Spleen (tissue), 11 donors: ENCODE results near the gene FLACC1. TPM values are rescaled to one million over a fixed set of nuclear protein-coding genes. Genes with fewer than 3 reads are reported as not detected.

Source experiments
- DNase-seq: peaks from one replicate; pipeline ENCODE4 v3.0.0-alpha.2; 2020
- H3K27ac ChIP-seq, 8 donors: fragments of 200-600 bp; sonication (generic) in 7 of 8; 1 replicate in 4 of 8; 2 replicates in 4 of 8; pipeline versions ENCODE4 v1.5.0 to v1.8.0; 2016 to 2021; ENCODE audit warnings: inconsistent platforms in 4 of 8, mild to moderate bottlenecking in 4 of 8, moderate library complexity in 1 of 8
- H3K27me3 ChIP-seq, 7 donors: fragments of 200-600 bp; sonication (generic) in 6 of 7; replicated peaks in 1 of 7; 1 replicate in 4 of 7; 2 replicates in 3 of 7; pipeline versions ENCODE4 v1.5.0 to v1.8.0; 2016 to 2021; ENCODE audit warnings: inconsistent platforms in 3 of 7, mild to moderate bottlenecking in 1 of 7
- H3K36me3 ChIP-seq, 6 donors: fragments of 200-600 bp; sonication (generic) in 5 of 6; 1 replicate in 4 of 6; 2 replicates in 2 of 6; pipeline versions ENCODE4 v1.5.0 to v1.8.0; 2016 to 2021; ENCODE audit warnings: inconsistent platforms in 2 of 6
- H3K4me1 ChIP-seq, 6 donors: fragments of 200-600 bp; sonication (generic) in 5 of 6; 1 replicate in 3 of 6; 2 replicates in 3 of 6; pipeline versions ENCODE4 v1.5.0 to v1.8.0; 2016 to 2021; ENCODE audit warnings: inconsistent platforms in 3 of 6
- H3K4me3 ChIP-seq, 8 donors: fragments of 200-600 bp; sonication (generic) in 7 of 8; 1 replicate in 4 of 8; 2 replicates in 4 of 8; pipeline versions ENCODE4 v1.5.0 to v1.8.0; 2016 to 2021; ENCODE audit warnings: inconsistent platforms in 4 of 8, mild to moderate bottlenecking in 4 of 8, moderate library complexity in 2 of 8
- H3K9me3 ChIP-seq, 8 donors: fragments of 200-600 bp; sonication (generic) in 7 of 8; 1 replicate in 4 of 8; 2 replicates in 4 of 8; pipeline versions ENCODE4 v1.5.0 to v1.8.0; 2016 to 2021; ENCODE audit warnings: inconsistent platforms in 4 of 8
- POLR2A ChIP-seq, 3 donors: fragments of 450-650 bp; IDR thresholded peaks; one replicate each; pipeline ENCODE4 v1.5.1; 2017; ENCODE audit warnings: antibody characterized with exemption in 3 of 3, mild to moderate bottlenecking in 1 of 3
- POLR2AphosphoS5 ChIP-seq, 3 donors: sonication (generic); formaldehyde crosslinking; IDR thresholded peaks; one replicate each; pipeline ENCODE4 v1.5.1; 2017; ENCODE audit warnings: antibody characterized with exemption in 3 of 3
- WGBS, 5 donors: extraction: QIAGEN DNeasy Blood & Tissue Kit in 3 of 5; methylation state at CpG; one replicate each; pipeline versions ENCODE4 v1.1.5 to v1.1.7; 2013 to 2018; 5-methylcytosine and 5-hydroxymethylcytosine counted together
- intact Hi-C: fragments of 100-400 bp; cut with DNase I; formaldehyde crosslinking; loops from one replicate; pipeline ENCODE4 v1.15.0; 2023; ENCODE audit warnings: low total_unique reads
- polyA plus RNA-seq, 3 donors: library from polyadenylated mRNA; stranded (reverse); fragments of 200-250 nt; gene quantifications; one replicate each; pipeline ENCODE4 v1.2.1, GENCODE V29; 2013
- total RNA-seq, 7 donors: library from RNA; depleted of rRNA in 3 of 7; stranded (reverse); fragments of >200 nt in 3 of 7; fragmentation: NEBNext Ultra II Directional in 4 of 7; extraction: Animal tissue kit (Norgen Biotek cat#: 25700) in 4 of 7; gene quantifications; one replicate each; pipeline versions ENCODE4 v1.1.0 to v1.2.1, GENCODE V29; 2016 to 2021
- TF ChIP-seq, protein P1 (sequence below), 11 experiments: fragments of 200-600 bp in 7 of 11; fragments of 450-650 bp in 4 of 11; sonication (generic) in 4 of 11; IDR thresholded peaks in 8 of 11; conservative IDR thresholded peaks in 3 of 11; 1 replicate in 7 of 11; 2 replicates in 4 of 11; pipeline versions ENCODE4 v1.4.0 to v1.8.0; 2016 to 2021; ENCODE audit warnings: antibody characterized with exemption in 11 of 11, inconsistent platforms in 4 of 11, mild to moderate bottlenecking in 1 of 11
- donor health status: healthy with polysubstance abuse.
- donor health status: DM: no; HTN: no; CAD: no; lungs with moderate emphysema.
- donor health status: DM: no; HTN: no; CAD: no.
- donor health status: Bipolar disorder and iron deficiency.
- donor health status: healthy.
- donor health status: DM: no; HTN: no; CAD: no.
- donor health status: DM: yes; HTN: yes; CAD: no.

Gene FLACC1
- total and polyA plus RNA-seq, 10 donors: 0.30 to 5.7 (median 3.1) TPM

DNA sequence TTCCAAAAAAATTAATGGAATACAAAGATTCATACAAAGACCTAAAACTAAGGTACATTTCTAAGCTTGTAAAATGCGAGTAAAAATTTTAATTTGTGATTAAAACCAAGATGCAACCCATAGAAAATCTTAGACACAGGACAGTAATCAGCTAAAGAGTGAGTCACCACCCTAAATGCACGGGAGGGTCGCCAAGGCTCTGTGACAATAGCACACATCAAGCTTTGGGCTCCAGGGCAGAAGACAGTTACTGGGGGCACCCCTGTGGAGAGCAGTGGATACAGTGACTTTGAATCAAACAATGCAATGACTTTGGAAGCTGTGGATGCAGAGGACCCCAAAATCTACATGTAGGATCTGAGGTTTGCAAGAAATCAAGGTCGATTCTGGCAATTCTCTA lies 7.5 kb downstream of the FLACC1 start:
- WGBS, 5 donors: 65 to 91% (median 82%) methylated on average over 4 of the region's 4 CpGs
- no peak for DNase-seq
- Histone ChIP-seq H3K4me1 (no peaks in the 10 kb centered on the region), H3K36me3 (peaks cover 0 to 37% (median 0%) of the 10 kb centered on the region in 6 donors), H3K4me3 (no peak overlapping the region), H3K27ac (no peak overlapping the region), H3K9me3 (no peaks in the 10 kb centered on the region), H3K27me3 (no peaks in the 10 kb centered on the region)
- intact Hi-C loops: no loop called here
- TF ChIP-seq POLR2A (IDR thresholded peaks at IDR 0.05): no peak
- no peak for TF ChIP-seq POLR2AphosphoS5 (IDR thresholded peaks at IDR 0.05)
- TF ChIP-seq, protein P1, sequence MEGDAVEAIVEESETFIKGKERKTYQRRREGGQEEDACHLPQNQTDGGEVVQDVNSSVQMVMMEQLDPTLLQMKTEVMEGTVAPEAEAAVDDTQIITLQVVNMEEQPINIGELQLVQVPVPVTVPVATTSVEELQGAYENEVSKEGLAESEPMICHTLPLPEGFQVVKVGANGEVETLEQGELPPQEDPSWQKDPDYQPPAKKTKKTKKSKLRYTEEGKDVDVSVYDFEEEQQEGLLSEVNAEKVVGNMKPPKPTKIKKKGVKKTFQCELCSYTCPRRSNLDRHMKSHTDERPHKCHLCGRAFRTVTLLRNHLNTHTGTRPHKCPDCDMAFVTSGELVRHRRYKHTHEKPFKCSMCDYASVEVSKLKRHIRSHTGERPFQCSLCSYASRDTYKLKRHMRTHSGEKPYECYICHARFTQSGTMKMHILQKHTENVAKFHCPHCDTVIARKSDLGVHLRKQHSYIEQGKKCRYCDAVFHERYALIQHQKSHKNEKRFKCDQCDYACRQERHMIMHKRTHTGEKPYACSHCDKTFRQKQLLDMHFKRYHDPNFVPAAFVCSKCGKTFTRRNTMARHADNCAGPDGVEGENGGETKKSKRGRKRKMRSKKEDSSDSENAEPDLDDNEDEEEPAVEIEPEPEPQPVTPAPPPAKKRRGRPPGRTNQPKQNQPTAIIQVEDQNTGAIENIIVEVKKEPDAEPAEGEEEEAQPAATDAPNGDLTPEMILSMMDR (IDR thresholded peaks at IDR 0.05 in 8 of 11, conservative IDR thresholded peaks at IDR 0.05 in 3 of 11): no peak

DNA sequence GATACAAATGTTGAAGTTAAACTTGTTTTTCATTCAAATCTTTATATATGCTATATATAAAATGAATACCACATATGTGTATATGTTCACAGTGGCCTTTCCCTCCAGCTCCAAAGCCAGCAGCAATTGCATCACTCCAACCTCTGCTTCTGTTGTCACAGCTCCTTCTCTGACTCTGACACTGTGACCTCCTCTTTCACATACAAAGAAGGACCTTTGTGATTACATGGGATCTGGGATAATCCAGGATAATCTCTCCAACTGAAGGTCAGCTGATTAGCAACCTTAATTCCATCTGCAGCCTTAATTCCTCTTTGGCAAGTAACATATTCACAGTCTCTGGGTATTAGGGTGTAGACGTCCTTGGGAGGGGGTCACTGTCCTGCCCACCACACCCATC lies 8.4 kb downstream of the FLACC1 start:
- Histone ChIP-seq H3K27me3 (no peaks in the 10 kb centered on the region), H3K9me3 (no peaks in the 10 kb centered on the region), H3K4me1 (no peaks in the 10 kb centered on the region), H3K36me3 (peaks cover 0 to 42% (median under 1%) of the 10 kb centered on the region in 6 donors), H3K4me3 (no peak overlapping the region), H3K27ac (no peak overlapping the region)
- WGBS, 5 donors: 71 to 100% (median 93%) methylated on average over 1 of the region's 1 CpG
- no peak for DNase-seq
- TF ChIP-seq, protein P1 (IDR thresholded peaks at IDR 0.05 in 8 of 11, conservative IDR thresholded peaks at IDR 0.05 in 3 of 11): no peak
- TF ChIP-seq POLR2AphosphoS5 (IDR thresholded peaks at IDR 0.05) (no peak), POLR2A (IDR thresholded peaks at IDR 0.05) (no peak)
- intact Hi-C loops: no loop called here

DNA sequence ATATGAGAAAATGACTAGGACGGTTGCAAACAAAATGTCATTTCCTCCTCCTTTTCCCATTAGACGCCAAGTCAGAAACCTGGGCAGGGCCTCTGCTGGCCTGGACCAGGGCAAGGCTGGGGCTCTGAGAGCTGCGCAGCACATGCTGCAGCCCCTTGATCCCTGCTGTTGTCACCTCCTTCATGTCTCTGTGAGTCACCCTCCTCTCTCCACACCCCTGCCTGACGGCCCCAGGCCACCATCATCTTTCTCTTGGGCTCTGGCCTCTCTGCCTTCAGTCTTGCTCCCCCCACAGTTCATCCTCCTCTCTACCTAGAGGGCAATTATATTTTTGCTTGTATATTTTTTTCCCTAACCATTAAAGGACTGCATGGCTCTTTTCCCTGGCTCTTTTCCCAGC lies 10.0 kb downstream of the FLACC1 start:
- no peaks in the 10 kb centered on the region for H3K9me3 ChIP-seq
- H3K36me3 ChIP-seq: peaks cover 0 to 58% (median 2%) of the 10 kb centered on the region in 6 donors
- 84 to 92% (median 90%) methylated on average over 4 of the region's 4 CpGs for WGBS, 5 donors
- H3K27ac ChIP-seq: no peak overlapping the region
- DNase-seq: no peak
- no peak overlapping the region for H3K4me3 ChIP-seq
- no peaks in the 10 kb centered on the region for H3K4me1 ChIP-seq
- TF ChIP-seq POLR2A (IDR thresholded peaks at IDR 0.05) (no peak), POLR2AphosphoS5 (IDR thresholded peaks at IDR 0.05) (no peak)
- TF ChIP-seq, protein P1 (IDR thresholded peaks at IDR 0.05 in 8 of 11, conservative IDR thresholded peaks at IDR 0.05 in 3 of 11): no peak
- no peaks in the 10 kb centered on the region for H3K27me3 ChIP-seq
- intact Hi-C loops: no loop called here

DNA sequence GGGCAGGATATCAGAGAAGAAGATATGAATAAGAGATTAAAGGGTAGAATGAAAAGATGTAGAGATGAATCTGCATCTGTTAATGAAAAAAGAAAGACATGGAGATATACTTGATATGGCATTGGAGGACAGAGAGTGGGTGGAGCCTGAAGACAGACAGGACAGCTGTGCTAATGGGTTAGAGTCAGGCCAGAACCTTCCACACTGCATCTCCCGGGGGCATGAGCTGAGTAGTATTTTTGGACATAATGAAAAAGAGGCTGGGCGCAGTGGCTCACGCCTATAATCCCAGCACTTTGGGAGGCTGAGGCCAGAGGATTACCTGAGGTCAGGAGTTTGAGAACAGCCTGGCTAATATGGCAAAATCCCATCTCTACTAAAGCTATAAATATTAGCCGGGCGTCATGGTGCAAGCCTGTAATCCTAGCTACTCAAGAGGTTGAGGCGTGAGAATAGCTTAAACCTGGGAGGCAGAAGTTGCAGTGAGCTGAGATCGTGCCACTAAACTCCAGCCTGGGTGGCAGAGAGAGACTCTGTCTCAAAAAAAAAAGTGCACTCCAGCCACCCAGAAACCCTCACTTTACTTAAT lies 11.4 kb downstream of the FLACC1 start:
- 90 to 97% (median 93%) methylated on average over 7 of the region's 7 CpGs for WGBS, 5 donors
- intact Hi-C loops: no loop called here

More for the DNA sequence above, 11.4 kb downstream of the FLACC1 start:
- H3K4me3 ChIP-seq: no peak overlapping the region
- TF ChIP-seq, protein P1 (IDR thresholded peaks at IDR 0.05 in 8 of 11, conservative IDR thresholded peaks at IDR 0.05 in 3 of 11): no peak
- TF ChIP-seq POLR2AphosphoS5 (IDR thresholded peaks at IDR 0.05) (no peak), POLR2A (IDR thresholded peaks at IDR 0.05) (no peak)
- DNase-seq: no peak
- H3K27me3 ChIP-seq: no peaks in the 10 kb centered on the region
- H3K4me1 ChIP-seq: no peaks in the 10 kb centered on the region
- peaks cover 0 to 58% (median 2%) of the 10 kb centered on the region in 6 donors for H3K36me3 ChIP-seq
- H3K9me3 ChIP-seq: peaks cover 0 to 4% (median 0%) of the 10 kb centered on the region in 8 donors
- no peak overlapping the region for H3K27ac ChIP-seq
